Caki2 (cell line): Measurements from ENCODE around the gene PTX4. TPM values are rescaled to one million over a fixed set of nuclear protein-coding genes. Genes with fewer than 3 reads are reported as not detected.
"Not testable (repeated sequence)": the region's sequence is repeated elsewhere in the genome, so short reads cannot be mapped to it uniquely, and the experiment has no call there.

Source experiments
- DNase-seq: peaks from one replicate; pipeline ENCODE4 v3.0.0-alpha.2; 2015; ENCODE audit warnings: low read depth
- in situ Hi-C: cut with HindIII; loops from 2 replicates; pipeline ENCODE4 v1.10.0; 2016; ENCODE audit warnings: low sequenced_read_pairs, low pct_unique_long_range_greater_than_20kb, mixed read lengths
- total RNA-seq: library from RNA; depleted of rRNA; stranded (reverse); fragments of >200 nt; shearing (Covaris generic); gene quantifications from 2 replicates; pipeline ENCODE4 v1.2.3, GENCODE V29; 2014; ENCODE audit warnings: low replicate concordance

PTX4 gene
- total RNA-seq, 1 experiment from 2014 or later: not detected

DNA sequence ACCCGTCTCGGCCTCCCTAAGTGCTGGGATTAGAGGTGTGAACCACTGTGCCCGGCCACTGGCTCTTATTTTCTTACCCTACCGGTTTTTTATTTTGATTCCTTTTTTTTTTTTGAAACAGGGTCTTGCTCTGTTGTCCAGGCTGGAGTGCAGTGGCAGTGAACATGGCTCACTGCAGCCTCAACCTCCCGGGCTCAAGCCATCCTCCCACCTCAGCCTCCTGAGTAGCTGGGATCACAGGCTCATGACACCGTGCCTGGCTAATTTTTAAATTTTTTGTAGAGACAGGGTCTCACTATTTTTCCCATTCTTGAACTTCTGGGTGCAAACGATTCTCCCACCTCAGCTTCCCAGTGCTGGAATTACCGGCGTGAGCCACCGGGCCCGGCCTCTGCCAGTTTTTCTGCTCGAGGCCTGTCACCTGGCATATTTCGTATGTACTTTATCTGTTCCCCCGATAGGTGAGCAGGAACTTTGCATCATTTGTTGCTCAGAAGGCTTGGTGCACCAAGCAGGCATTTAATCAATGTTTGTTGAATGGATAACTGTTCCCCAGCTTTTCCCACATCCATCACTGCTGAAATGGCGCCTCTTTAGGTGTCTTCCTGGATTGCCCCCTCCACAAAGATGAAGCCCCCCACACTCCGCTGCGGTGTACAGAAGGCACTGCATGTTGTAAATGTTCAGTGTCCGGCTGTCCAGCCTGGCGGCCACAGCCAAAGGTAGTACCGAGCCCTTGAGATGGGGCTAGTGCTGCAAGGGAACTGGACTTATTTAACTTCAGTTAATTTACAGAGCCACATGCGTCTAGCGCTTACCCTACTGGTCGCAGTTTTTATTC, 3.6 kb upstream of the PTX4 start:
- in situ Hi-C loops: no loop called here
- DNase-seq: no peak

DNA sequence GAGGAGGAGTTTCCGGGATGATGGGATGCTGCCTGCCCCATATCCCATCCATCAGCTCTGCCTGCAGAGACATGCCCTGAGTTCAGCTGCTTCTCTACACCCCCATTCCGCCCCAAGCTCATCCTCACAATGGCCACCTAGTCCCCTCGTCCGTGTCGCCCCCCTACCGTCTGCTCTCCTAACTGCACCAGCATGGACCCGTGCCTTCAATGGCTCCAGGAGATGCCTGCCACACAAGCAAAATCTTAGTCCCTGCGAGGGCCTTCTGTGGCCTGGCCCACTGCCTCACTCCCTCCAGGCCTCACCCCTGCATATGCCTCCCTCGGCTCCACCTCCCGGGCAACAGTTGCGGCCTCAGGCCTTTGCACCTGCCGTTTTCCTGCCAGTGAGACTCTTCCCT, 2.6 kb upstream of the PTX4 start:
- DNase-seq: no peak
- in situ Hi-C loops: no loop called here

DNA sequence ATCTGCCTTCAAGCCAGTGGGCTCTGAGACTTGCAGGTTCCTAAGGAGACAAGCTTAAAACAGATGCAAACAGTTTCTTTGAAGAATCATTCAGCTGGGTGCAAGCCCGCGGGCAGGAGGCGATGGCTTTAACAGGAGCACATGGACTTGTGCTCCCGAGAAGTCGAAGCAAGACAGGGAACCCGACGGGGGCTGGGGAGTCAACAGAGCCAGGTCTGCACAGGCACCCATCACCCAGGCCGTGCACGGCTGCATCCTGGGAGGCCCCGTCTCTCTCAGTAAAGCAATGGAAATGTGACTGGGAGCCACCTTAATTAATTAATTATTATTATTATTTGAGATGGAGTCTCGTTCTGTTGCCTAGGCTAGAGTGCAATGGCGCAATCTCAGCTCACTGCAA, 333 bp upstream of the PTX4 start:
- in situ Hi-C loops: no loop called here
- DNase-seq: no peak

DNA sequence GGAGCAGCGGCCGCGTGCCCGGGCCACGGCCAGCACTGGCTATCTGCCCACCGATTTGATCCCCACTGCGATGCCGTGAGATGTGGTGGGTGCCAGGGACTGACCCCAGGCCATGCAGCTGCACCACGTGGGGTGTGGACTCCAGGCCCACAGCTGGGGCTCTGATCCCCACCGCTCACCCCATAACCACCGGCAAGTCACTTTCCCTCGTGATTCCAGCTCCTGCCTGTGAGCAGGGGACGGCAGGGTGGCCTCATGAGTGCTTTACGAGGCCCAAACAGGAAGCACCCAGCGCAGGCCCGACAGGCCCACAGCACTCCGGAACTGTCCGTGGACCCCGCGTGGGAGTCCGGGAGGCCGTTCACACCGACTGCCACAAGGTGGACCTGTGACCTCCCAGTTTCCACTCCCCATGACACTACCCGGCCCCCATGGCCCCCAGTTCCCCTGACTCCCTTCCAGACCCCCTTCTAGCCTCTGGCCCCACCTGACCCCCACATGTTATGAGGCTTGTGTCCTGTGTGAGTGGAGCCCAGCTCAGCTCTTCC, 616 bp downstream of the PTX4 start:
- in situ Hi-C loops: no loop called here
- DNase-seq: no peak

DNA sequence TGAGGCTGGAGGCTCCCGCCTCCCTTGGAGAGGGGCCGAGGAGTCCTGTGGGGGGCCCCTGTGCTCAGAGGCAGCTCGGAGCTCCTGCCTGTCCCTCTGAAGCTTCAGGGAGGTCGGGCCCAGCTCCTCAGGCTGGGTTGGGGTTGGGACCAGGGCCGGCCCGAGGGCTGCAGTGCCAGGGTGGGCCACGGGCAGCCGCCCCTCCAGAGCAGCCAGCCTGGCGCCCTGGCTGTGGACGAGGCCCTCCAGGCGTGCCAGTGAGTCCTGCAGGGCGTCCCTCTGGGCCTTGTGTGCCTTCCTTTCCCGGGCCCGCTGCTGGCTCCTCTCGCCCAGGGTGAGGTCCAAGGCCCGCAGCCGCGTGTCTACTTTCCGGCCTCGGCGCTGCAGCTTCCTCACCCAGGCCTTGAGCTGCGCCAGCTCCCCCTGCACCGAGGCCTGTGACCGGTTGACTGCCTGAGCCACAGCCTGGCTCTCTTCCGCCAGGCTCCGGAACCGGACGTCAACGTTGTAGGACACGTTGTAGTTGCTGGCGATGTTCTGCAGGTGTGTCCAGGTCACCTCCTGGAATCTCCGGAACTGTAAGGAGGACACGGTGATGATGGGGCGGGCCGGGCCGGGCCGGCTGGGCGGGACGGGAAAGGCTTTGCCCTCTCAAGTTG, 1.2 kb downstream of the PTX4 start:
- no peak for DNase-seq
- in situ Hi-C loops: no loop called here

DNA sequence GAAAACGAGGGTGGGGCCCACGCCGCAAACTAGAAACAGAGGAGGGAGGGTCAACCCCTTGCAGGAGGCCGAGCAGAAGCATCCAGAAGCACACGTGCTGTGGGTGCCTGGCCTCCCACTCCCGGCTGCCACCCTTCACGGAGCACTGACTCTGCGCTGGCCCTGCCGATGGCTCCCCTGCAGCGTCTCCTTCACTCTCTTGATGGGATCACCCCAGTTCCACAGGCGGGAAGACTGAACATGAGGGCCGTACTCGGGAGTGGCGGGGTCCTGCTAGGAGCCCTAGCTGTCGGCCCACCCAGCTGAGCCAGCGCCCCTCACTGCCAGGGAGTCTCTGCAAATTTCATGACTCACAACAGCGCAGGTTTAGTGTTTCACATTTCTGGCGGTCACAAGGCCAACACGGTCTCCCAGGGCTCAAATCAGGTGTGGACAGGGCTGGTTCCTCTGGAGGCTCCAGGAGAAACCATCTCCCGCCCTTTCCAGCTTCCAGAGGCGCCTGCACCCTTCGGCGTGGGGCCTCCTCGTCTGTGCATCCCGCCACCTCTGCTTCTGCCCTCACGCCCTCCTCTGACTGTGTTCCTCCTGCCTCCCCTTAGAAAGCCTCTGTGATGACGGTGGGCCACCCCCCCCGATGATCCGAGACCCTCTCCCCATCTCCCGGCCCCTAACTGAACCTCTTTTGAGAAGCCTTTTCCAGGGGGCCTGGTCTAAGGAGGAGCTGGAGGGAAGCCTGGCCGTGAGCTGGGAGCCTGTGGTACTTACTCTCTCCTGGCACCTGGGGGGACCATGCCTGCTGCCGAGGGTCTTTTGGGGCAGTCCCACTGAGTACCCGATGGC, 2.0 kb downstream of the PTX4 start:
- in situ Hi-C loops: no loop called here
- no peak for DNase-seq

DNA sequence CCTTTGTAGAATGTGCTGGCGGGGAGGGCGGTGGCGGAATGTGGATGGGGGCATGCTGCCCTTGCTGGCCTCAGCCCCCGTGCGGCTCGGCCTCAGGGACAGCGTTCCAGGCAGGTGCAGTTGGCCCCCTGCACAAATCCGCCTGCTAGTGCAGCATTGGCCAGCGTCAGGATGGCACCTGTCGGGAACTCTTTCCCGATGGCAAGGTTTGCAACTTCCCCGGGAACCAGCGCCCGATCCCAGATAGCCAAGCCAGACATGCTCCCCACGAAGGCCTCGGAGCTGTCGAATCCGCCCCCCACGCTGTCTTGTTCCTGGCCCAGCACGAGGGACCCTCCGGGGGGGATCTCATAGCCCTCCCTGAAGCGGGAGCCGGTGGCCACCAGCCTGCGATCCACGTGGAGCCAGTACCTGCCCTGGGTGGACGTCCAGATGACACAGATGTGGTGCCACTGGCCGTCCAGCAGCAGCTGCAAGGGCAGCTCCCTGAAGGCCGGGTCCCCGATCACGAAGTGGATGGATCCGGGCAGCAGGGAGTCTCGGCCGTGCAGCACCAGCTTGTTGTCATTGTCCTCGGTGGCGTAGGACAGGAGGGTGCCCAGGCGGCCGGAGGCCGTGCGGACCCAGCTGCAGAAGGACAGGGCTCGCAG, 2.8 kb downstream of the PTX4 start:
- in situ Hi-C loops: no loop called here
- no peak for DNase-seq

DNA sequence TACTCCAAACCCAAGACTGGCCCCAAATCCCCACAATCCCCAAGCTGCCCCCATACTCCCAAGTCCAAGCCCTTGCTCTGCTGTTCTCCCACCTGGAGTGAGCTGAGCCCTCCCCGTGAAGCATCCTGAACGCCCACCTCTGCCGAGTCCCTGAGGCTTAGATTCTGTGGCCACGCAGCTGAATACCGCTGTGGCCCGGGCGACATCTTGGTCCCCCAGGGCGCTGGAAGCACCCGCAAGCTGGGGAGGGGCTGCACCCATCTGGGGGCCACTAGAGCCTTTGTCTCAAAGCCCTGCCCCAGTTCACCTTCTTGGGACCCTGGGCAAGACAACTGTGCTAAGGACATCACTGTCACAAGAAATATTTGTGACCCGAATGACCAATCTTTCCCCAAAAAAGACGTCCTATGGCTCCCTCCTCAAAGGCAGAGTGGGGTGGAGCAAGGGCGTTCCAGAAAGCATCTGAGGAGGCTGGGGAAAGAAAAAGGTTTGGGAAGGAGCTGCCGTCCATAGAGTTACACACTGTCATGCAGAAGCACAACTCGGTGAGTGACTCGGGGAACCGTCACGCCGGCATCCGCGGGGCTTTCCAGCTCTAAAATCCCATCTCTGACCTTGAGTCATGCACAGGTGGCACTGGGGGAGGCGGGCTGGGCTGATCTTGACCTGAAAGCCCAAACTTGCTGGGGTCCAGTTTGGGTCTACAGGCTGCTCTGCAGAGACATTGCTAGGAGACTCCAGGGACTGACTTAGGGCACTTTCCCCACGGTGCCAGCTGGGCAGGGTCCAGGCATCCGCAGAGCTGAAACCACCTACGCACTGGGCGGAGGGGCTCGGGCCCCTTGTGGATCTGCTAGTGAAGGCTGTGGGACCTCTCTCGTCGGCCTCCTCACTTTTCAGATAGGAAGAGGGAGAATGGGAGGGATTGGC, 6.6 kb downstream of the PTX4 start:
- DNase-seq: no peak
- in situ Hi-C loops: no loop called here

DNA sequence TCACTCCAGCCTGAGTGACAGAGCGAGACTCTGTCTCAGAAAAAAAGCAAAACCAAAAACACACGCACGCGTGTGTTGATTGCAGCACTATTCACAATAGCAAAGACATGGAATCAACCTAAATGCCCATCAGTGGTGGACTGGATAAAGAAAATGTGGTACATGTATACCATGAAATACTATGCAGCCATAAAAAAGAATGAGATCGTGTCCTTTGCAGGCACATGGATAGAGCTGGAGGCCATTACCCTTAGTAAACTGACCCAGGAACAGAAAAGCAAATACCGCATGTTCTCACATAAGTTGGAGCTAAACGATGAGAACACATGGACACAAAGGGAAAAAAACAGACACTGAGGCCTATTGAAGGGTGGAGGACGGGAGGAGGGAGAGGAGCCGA, 9.8 kb downstream of the PTX4 start:
- in situ Hi-C loops, DNase-seq: not testable (repeated sequence)

DNA sequence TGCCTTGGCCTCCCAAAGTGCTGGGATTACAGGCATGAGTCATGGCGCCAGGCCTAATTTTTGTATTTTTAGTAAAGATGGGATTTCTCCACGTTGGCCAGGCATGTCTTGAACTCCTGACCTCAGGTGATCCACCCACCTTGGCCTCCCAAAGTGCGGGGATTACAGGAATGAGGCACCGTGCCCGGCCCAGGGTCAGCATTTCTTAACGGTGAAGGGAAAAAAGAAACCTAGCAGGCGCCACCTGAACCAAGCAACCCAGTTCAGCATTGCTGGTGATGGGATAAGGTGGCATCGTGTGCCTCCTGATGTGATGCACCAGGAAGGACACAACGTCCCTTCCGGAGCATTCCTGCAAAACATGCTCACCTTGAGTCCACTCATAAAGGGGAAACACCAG, 11.7 kb downstream of the PTX4 start:
- no peak for DNase-seq
- in situ Hi-C loops: no loop called here

DNA sequence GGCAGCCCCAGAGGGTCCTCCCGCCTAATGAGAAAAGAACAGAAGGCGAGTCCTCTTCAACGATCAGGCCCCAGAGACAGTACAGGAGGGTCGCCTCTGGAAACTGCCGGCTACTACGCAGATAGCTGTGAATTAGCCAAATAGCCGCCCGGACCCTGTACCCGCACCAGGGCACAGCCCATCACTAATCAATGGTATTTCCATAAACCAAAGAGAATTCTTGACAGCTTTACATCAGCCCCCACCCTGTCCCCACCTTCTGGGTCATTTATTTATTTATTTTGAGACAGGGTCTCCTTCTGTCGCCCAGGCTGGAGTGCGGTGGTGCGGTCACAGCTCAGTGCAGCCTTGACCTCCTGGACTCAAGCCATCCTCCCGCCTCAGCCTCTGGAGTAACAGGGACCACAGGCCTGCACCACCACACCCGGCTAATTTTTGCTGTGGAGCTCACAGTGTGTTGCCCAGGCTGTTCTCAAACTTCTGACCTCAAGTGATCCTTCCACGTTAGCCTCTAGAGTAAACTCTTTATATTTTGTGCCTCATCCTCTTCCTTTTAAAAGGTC, 13.1 kb downstream of the PTX4 start:
- DNase-seq: no peak
- in situ Hi-C loops: no loop called here

DNA sequence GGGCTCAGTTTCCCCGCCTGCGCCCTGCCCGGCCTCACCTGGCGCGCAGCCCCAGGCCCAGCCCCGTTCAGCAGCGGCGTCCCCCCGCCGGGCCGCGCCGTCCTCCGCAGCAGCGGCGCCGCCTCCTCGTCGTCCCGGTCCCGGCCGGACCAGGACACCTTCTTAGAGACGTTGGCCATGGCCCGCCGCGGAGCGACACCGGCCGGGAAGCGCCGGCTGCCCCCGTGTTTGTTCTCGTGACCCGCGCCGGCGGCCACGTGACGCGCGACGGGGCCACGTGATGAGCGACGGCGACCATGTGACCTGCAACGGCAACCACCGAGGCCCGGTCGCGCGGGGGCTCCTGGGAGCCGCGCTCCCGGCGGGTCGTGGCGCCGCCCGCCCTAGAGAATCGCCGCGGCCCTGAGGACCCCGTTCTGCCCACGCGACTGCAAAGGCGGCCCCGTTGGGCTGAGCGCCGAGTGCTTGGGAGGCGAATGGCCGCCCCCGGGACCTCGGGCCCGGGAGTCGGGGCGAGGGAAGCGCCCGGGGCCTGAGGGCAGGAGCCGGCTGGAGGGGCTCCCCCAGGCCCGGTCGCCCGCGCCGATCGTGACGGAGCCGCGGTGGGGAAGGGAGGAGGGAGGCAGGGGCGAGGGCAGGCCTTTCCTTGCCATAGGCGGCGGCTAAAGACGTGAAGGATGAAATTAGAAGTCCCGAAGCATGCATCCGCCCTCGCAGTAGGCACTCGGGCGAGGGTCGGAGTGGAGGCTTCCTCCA, 13.8 kb downstream of the PTX4 start, which contains the start of gene CLCN7:
CLCN7 (minus strand) TSS at position 233 of the 756 bp plus-strand sequence; CDS start at position 179, 54 bp downstream.
- in situ Hi-C loops: no loop called here
- DNase-seq: peak; percentile 83

DNA sequence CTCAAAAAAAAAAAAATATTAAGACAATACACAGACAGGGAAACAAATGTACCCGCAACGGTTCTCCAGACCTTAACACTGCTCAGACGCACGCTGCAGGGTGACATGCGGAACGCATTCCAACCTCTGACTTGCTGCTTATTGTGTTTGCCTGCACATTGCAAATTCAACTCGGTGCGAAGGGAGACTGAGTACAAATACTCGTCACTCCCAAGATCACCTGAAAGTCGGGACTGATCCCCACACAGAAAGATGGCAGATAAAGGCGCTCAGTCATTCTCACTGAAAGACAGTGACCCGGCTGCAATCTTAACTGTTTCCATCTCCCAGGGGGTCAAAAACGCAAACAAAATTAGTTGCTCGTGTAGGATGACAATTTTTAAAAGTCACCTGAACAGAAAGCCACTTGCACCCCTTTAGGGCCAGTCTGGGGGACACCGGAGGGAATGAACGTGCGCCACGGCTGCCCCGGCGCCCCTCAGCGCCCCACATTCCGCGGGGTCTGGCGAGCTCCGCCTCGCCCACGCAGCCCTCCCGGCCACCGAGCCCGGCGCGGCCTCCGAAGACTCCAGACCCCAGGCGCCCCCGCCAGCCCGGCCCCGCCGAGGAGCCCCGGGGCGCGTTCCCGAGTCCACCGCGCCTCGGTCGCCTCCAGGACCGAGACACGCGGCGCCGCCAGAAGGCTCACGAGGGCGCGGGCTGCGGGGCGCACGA, 14.5 kb downstream of the PTX4 start:
- in situ Hi-C loops: no loop called here
- no peak for DNase-seq

DNA sequence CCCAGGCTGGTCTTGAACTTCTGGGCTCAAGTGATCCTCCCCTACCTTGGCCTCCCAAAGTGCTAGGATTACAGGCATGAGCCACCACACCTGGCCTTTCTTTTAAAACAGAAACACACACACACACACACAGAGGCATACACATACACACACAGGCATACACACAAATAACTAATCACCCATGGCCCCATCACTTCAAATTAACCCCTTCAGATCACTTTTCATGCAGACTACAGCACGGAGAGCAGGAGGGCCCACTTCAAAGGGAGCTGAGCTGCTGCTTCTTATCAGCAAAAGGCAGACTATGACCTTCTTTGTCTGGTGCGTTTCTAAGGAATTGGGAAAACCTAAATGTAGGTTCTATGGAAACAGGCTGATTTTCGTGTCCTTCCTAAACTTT, 15.8 kb downstream of the PTX4 start:
- in situ Hi-C loops: no loop called here

DNA sequence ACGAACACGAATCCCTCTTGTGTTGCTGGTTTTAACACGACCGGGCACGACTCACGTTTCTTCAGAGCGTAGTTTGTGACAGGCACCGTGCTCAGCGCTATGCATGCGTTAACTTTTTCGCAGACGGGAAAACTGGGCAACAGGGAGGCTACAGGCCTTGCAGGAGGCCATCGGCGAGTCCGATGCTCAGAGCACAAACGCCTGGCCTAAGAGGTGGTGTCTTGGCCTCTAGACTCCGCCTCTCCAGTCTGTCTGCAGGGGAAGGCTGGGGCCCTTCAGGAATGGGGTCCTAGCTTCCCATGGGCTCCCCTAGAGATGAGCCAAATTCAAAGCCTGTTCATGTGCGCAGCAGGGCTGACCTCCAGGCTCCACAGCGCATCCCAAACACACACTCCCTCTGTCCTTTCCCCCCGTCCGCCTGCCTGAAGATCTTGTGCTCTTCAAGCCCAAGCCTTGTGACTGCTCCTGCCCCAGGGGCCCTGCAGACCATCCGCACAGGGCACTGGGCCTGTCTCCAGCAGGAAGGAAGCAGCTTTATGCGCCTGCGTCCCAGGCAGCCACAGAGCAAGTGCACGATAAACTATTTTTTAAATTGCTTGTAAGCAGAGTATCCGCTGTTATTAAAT, 17.1 kb downstream of the PTX4 start:
- in situ Hi-C loops: no loop called here
- no peak for DNase-seq

More for the DNA sequence above, 15.8 kb downstream of the PTX4 start:
- DNase-seq: no peak
